ENCODE results near the gene QRICH1.

QRICH1 gene

DNA sequence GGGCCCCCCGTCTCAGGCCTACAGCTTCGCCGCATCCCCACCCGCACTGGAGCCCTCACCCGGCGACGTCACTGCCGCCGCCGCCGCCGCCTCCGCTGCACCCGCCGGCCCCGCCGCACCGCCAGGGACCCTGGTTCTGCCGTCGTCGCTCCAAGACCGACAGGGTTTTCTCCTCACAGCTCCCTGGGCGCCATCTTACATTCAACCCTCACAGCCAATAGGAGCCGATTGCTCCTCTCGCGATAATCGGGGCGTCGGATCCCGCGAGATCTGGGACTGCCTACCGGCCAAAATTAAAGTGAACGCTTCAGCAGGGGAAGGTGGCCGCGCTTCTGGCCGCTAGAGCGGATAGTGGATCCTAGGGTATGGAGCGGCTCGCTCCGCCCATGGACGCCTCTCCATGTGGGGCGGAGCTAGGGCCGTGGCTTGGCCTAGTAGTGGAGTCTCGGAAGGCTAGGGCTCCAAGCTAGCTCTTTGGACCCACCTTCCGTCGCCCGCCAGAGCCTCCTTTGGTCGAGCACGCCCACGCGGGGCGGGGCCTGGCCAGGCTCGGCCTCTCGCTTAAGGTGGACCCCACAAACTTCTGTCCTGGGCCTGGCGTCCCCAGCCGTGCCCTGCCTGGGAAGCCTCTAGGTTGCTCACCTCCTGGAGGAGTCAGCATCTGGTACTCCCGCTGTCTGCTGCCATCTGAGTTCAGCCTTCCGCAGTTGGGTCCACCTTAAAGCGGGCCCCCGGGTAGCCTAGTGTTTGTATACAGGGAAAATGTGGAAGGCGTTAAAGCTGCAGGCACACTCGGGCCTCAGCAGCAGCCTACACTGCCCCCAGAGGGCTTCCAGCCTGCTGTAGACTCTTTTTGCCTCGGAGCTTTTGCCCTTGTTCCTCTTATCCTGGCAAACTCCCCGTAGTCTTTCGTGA lies at the start of gene QRICH1:
Gene QRICH1 (minus strand): TSS at position 219 of the 915 bp plus-strand sequence. CDS start 17,054 bp downstream, outside the sequence.
- DNase-seq (ENCODE audit: low read depth in 2 of 2) = peak; percentile 88 to 95

GRCh38 chr3:49140080-49140479 lies 46.2 kb upstream of the QRICH1 start:
- no peak for DNase-seq (ENCODE audit: low read depth in 2 of 2)

DNA sequence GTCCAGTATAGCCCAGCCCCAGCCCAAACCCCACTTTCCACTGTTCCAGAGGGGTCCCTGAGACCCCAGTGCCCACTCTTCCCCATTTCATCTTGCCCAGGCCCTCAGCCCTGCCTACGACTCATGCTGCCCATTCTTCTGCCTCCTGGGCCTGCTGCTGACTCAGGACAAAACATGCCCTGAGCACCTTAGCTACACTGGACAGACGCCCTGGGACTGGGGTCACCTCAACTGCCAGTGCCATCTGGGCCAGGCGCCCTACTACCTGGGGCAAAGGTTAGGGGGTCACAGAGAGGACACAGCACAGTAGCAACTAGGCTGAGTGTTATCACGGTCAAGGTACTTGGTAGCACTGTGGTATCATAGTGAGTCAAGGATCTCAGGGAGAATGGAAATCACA lies 41.6 kb upstream of the QRICH1 start:
- no peak for DNase-seq (ENCODE audit: low read depth in 2 of 2)

- no peak for DNase-seq (ENCODE audit: low read depth in 2 of 2)
These were observed 40.8 kb upstream of the QRICH1 start for GRCh38 chr3:49134471-49135265.

- DNase-seq (ENCODE audit: low read depth in 2 of 2) = no peak
These were observed 39.5 kb upstream of the QRICH1 start for GRCh38 chr3:49133226-49133951.

DNA sequence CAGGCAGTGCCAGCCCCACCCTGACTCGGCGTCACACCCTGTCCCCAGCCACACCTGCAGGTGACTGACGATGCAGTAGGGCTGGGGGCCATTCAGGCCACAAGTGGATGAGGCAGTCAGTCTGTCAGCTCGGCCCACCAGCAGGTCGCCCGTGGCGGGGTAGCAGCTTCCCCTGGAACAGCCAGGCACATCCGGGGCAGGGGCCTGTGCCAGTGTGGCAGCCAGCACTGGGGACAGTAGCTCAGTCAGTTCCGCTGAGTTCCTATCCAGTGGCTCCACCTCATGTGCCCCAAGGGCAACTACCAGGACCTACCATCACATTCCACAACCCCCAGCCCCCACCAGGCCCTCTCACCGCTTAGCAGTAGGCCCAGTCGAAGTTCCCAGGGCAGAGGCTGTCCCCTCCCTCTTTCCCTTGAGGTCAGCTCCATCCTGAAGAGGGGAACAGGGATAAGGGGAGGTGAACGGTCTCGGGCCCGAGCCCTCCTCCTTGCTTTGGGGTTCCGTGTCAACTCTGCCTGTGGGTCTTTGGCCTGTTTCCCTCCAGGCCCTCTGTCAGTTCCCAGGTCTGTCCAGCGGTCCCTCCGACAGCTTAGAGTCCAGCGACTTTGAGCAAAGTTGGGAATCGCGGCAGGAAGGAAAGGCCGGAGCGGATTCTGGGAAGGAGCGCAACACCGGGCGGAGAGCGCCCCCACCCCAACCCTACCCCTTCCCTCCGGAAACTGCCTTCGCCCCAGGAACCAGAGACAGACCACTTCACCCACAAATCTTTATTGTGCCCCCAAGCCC lies 38.8 kb upstream of the QRICH1 start, which contains the start of gene LAMB2:
Gene LAMB2 (minus strand): TSS at position 614 of the 789 bp plus-strand sequence. CDS start 183 bp downstream, at position 431.
- no peak for DNase-seq (ENCODE audit: low read depth in 2 of 2)

DNA sequence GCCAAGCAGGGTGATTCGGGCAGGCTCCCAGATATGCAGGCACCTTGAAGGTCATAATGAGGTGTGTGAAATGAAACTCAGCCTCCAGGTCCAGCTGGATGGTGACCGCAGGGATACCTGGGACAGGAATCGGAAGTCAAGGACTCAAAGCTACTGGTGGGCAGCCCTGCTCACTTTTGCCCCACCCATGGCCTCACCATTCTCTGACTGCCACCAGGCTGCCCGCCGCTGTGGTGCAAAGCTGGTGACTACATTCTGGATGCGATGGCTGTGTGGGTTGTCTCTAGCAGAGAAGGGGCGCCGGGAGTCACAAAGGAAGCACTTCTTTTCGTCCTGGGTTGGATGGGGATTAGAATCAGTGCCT lies 38.2 kb upstream of the QRICH1 start:
- no peak for DNase-seq (ENCODE audit: low read depth in 2 of 2)

DNA sequence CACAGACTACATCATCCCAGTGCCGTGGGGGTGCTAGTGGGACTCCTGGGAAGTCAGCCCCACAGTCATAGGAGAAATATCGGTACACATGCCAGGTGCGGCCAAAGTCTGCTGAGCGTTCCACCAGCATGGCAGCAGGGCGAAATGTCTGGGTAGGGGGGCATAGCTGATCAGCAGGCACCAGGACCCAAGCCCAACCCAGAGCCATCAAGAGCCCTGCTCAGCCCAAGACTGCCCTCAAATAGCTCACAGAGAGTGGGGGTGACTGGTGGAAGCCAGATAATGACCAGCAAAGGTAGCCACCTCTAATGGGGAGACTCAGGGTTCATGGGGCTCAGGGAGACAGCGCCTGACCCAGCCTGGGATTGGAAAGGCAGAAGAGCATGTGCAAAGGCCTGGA lies 37.7 kb upstream of the QRICH1 start:
- no peak for DNase-seq (ENCODE audit: low read depth in 2 of 2)

DNA sequence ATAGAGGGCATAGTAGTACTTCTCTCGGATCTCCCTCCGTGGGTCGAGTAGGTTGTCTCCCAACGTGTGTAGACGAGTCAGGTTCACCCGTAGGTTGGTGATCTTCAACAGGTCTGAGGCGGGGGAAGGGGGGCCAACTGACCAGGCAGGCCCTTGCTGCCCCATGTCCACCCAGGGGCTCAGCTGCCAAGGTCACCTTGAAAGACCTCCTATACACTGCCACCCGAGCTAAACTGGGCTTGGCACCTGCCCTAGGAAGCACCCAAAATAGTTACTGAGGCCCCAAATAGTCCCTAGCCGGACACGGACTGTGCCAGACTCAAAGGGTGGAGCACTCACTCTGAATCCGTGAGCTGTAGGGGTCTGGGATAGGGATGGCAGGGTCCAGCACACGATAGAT lies 37.2 kb upstream of the QRICH1 start:
- DNase-seq (ENCODE audit: low read depth in 2 of 2) = no peak

DNA sequence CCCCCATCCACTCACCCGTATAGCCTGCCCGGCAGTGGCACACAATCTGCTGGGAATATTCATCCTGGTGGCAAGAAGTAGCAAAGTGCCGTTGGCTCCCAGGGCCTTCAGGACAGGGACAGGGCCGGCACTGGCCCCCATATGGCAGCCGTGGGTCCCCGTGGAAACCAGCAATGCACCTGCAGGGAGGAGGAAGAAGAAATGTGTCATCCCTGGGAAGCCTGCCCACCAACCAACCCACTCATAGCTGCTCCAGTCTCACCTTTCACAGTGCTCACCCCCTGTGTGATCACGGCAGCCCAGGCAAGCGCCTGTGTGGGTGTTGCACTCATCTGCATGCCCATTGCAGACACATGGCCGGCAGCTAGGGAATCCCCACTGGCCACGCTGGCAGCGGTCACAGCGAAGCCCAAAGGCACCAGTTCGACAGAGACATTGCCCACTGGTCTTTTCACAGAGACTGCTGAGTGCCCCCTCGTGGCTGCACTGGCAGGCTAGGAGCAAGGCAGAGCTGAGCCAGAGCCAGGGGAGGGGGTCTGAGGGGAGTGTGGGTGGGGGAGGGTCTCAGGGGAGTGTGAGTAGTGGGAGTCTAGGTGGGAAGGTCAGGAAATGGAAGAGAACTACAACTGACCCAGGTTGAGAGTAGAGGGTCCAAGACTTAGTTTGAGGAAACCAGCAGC lies 31.3 kb upstream of the QRICH1 start:
- no peak for DNase-seq (ENCODE audit: low read depth in 2 of 2)

- no peak for DNase-seq (ENCODE audit: low read depth in 2 of 2)
These were observed 30.3 kb upstream of the QRICH1 start for GRCh38 chr3:49124203-49124602.

DNA sequence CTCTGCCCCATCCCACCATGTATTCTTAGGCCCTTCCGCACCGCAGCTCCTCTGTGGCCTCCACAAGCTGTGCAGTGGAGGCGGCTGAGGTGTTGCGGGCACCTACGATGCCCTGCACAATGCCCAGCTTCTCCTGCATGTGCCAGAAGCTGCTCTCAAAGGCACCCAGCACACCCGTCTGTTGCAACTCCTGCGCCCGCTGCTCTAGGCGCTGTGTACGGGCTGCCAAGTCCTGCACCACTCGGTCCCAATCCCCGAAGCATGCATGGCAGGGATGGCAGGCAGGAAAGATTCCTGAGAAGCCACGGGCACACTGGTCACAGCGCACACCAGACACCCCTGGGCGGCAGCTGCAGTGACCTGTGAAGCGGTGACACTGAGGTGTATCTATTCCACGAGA lies 29.8 kb upstream of the QRICH1 start:
- no peak for DNase-seq (ENCODE audit: low read depth in 2 of 2)

GRCh38 chr3:49122886-49123545 lies 29.1 kb upstream of the QRICH1 start:
- DNase-seq (ENCODE audit: low read depth in 2 of 2) = no peak

- DNase-seq (ENCODE audit: low read depth in 2 of 2) = no peak
These were observed 28.6 kb upstream of the QRICH1 start for GRCh38 chr3:49122451-49122850.

GRCh38 chr3:49122022-49122421 lies 28.2 kb upstream of the QRICH1 start:
- no peak for DNase-seq (ENCODE audit: low read depth in 2 of 2)

GRCh38 chr3:49121132-49121736 lies 27.4 kb upstream of the QRICH1 start:
- DNase-seq (ENCODE audit: low read depth in 2 of 2) = no peak

DNA sequence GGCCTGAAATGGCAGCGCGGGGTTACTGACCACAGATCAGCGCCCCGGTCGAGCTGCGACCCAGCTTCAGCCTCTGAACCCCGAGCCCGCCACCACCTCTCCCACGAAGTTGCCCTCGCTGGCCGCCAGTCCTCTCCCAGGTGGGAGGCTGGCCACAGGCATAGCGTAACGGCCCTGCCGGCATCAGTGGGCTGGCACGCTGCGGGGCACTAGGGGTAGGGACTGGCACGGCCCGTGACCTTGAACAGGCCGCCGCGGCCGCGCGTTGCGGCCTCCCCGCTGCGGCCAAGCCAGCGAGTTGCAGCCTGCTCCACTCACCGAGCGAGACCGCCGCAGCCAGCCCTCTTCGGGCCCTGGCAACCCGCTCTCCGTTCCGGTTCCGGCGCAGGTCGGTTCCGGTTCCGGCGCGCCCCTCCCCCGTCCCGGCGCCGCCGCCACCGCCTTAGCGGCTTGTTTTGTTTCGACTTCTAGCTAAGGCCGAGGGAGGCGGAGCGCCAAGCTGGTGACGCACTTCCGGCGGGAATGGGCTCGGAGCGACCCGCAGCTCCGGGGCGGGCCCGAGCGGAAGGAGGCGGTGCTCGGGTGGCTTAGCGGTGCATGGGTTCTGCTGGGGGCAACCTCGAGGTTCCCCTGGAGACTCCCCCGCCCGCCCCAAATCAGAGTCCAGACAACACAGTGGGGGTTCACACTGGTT lies 26.7 kb upstream of the QRICH1 start, which contains the start of gene USP19:
Gene USP19 (minus strand): TSS at position 386 of the 694 bp plus-strand sequence. CDS start 1,678 bp downstream, outside the sequence.
- peak; percentile 92 to 93 for DNase-seq (ENCODE audit: low read depth in 2 of 2)

DNA sequence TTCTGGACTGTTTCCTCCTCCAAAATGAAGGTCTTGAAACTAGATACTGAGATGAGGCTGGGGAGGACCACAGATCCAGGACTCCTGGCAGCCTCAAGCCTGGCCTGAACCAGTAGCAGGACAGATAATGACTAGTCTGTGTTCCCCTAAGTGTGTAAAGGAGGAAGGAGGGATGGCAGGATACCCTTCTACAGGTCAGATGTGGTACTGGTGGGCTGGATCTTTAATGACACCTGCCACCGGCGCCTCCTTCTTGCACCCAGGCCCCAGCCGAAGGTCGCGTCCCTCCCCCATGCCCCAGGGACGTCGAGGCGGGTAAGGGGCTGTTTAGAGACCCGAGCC lies 26.2 kb upstream of the QRICH1 start:
- DNase-seq (ENCODE audit: low read depth in 2 of 2) = no peak

- DNase-seq (ENCODE audit: low read depth in 2 of 2) = no peak
These were observed 25.6 kb upstream of the QRICH1 start for GRCh38 chr3:49119439-49119838.

Measured in stimulated activated CD4-positive, alpha-beta T cell treated with anti-CD3 and anti-CD28 coated beads, Interleukin-12 subunit alpha, Interleukin-12 subunit beta, amount 100 ng/mL, for 24 hours (primary cell).